Natural killer cell (primary cell): ENCODE measurements around the gene MAML3. TPM values are rescaled to one million over a fixed set of nuclear protein-coding genes. Genes with fewer than 3 reads are reported as not detected.

ENCODE experiments used
- ATAC-seq, 3 donors: fragments of 150-1000 bp in 2 of 3; fragments of 200-7000 bp in 1 of 3; cut with Tn5 transposase; 1 replicate in 1 of 3; 2 replicates in 2 of 3; pipeline ENCODE4 v1.10.0; 2021; ENCODE audit warnings: mild to moderate bottlenecking in 2 of 3, moderate library complexity in 2 of 3
- DNase-seq, 2 donors: peaks; one replicate each; pipeline versions ENCODE4 v3.0.0 to v3.0.0-alpha.2; 2013 to 2021; ENCODE audit warnings: mixed read lengths in 1 of 2
- H3K27ac ChIP-seq: one replicate; pipeline ENCODE4 v1.5.1; 2013; ENCODE audit warnings: mild to moderate bottlenecking, low read length
- H3K27me3 ChIP-seq: one replicate; pipeline ENCODE4 v1.6.1; 2013; ENCODE audit warnings: low read length; ENCODE audit not compliant: control insufficient read depth, insufficient read depth
- H3K36me3 ChIP-seq: one replicate; pipeline ENCODE4 v1.6.1; 2013; ENCODE audit warnings: low read length; ENCODE audit not compliant: control insufficient read depth, insufficient read depth
- H3K4me1 ChIP-seq: one replicate; pipeline ENCODE4 v1.6.1; 2013; ENCODE audit warnings: low read length; ENCODE audit not compliant: control insufficient read depth, insufficient read depth
- H3K4me3 ChIP-seq: one replicate; pipeline ENCODE4 v1.5.1; 2013; ENCODE audit warnings: low read length
- H3K9me3 ChIP-seq: one replicate; pipeline ENCODE4 v1.6.1; 2013; ENCODE audit warnings: low read length; ENCODE audit not compliant: control insufficient read depth, insufficient read depth
- H3K27ac Mint-ChIP-seq, 2 donors: one replicate each; pipeline ENCODE4 v1.8.0; 2022; ENCODE audit warnings: mild to moderate bottlenecking in 2 of 2, mixed read lengths in 2 of 2, moderate library complexity in 1 of 2
- H3K27me3 Mint-ChIP-seq, 2 donors: one replicate each; pipeline ENCODE4 v1.8.0; 2022; ENCODE audit warnings: low read depth in 2 of 2, mixed read lengths in 2 of 2
- H3K36me3 Mint-ChIP-seq: one replicate; pipeline ENCODE4 v1.8.0; 2022; ENCODE audit warnings: mixed read lengths
- H3K4me1 Mint-ChIP-seq, 2 donors: one replicate each; pipeline ENCODE4 v1.8.0; 2022; ENCODE audit warnings: mixed read lengths in 2 of 2
- H3K4me3 Mint-ChIP-seq: one replicate; pipeline ENCODE4 v1.8.0; 2022; ENCODE audit warnings: mild to moderate bottlenecking, moderate library complexity, mixed read lengths
- H3K9me3 Mint-ChIP-seq, 2 donors: one replicate each; pipeline ENCODE4 v1.8.0; 2022; ENCODE audit warnings: mixed read lengths in 2 of 2
- CTCF ChIP-seq: fragments of 200-600 bp; IDR thresholded peaks from one replicate; pipeline ENCODE4 v1.8.0; 2022; ENCODE audit warnings: antibody characterized with exemption
- WGBS: methylation state at CpG from one replicate; pipeline ENCODE4 v1.1.7; 2013; ENCODE audit warnings: missing lambda C conversion rate; ENCODE audit not compliant: insufficient coverage; 5-methylcytosine and 5-hydroxymethylcytosine counted together
- intact Hi-C: fragments of 100-400 bp; cut with micrococcal nuclease; formaldehyde crosslinking; loops from one replicate; pipeline ENCODE4 v1.14.2; 2022
- total RNA-seq, 4 donors: library from RNA; stranded (reverse); fragments of 120-200 nt in 1 of 4; gene quantifications; one replicate each; pipeline versions ENCODE4 v1.2.3 to v1.2.4, GENCODE V29; 2013 to 2022

MAML3 gene
- total RNA-seq, 3 donors from 2014 or later (not counting 1 experiment from before 2014, with no cell fraction given) = 1.7 to 5.6 (median 2.8) TPM

GRCh38 chr4:140170299-140170698 is 16.3 kb upstream of the MAML3 start:
- Mint-ChIP-seq H3K9me3 (no peaks in the 10 kb centered on the region), H3K27ac (no peak overlapping the region), H3K27me3 (peaks cover 0 to 6% of the 10 kb centered on the region in 2 donors), H3K4me1 (no peaks in the 10 kb centered on the region), H3K4me3 (no peak overlapping the region), H3K36me3 (no peaks in the 10 kb centered on the region)
- Histone ChIP-seq H3K4me3 (no peak overlapping the region), H3K9me3 (no peaks in the 10 kb centered on the region), H3K27ac (no peak overlapping the region), H3K4me1 (no peaks in the 10 kb centered on the region), H3K27me3 (no peaks in the 10 kb centered on the region), H3K36me3 (no peaks in the 10 kb centered on the region)
- TF ChIP-seq CTCF = no peak
- WGBS = 88% methylated on average over 2 of the region's 4 CpGs
- no peak for DNase-seq
- no peak for ATAC-seq
- intact Hi-C loops = no loop called here

- Histone ChIP-seq H3K27me3 (no peaks in the 10 kb centered on the region), H3K27ac (no peak overlapping the region), H3K4me1 (no peaks in the 10 kb centered on the region), H3K36me3 (no peaks in the 10 kb centered on the region), H3K9me3 (no peaks in the 10 kb centered on the region), H3K4me3 (no peak overlapping the region)
- H3K9me3 Mint-ChIP-seq = no peaks in the 10 kb centered on the region
- no peak for TF ChIP-seq CTCF
- no peak for DNase-seq
- no peaks in the 10 kb centered on the region for H3K4me1 Mint-ChIP-seq
- no peak overlapping the region for H3K4me3 Mint-ChIP-seq
- ATAC-seq = no peak
- no peaks in the 10 kb centered on the region for H3K36me3 Mint-ChIP-seq
- H3K27ac Mint-ChIP-seq = no peak overlapping the region
- 93% methylated on average over 5 of the region's 5 CpGs for WGBS
- H3K27me3 Mint-ChIP-seq = peaks cover 0 to 6% of the 10 kb centered on the region in 2 donors
- intact Hi-C loops = no loop called here
Observed at GRCh38 chr4:140168936-140169335, 15.0 kb upstream of the MAML3 start.

GRCh38 chr4:140168474-140168873 is 14.5 kb upstream of the MAML3 start:
- Histone ChIP-seq H3K36me3 (no peaks in the 10 kb centered on the region), H3K4me1 (no peaks in the 10 kb centered on the region), H3K4me3 (no peak overlapping the region), H3K27me3 (no peaks in the 10 kb centered on the region), H3K9me3 (no peaks in the 10 kb centered on the region), H3K27ac (no peak overlapping the region)
- WGBS = 100% methylated on average over 1 of the region's 1 CpG
- Mint-ChIP-seq H3K27ac (no peak overlapping the region), H3K9me3 (no peaks in the 10 kb centered on the region), H3K4me3 (no peak overlapping the region), H3K4me1 (no peaks in the 10 kb centered on the region), H3K27me3 (peaks cover 0 to 10% of the 10 kb centered on the region in 2 donors), H3K36me3 (no peaks in the 10 kb centered on the region)
- intact Hi-C loops = no loop called here
- ATAC-seq = no peak
- TF ChIP-seq CTCF = no peak
- no peak for DNase-seq

GRCh38 chr4:140163029-140163810 is 9.2 kb upstream of the MAML3 start:
- Histone ChIP-seq H3K9me3 (peaks cover 6% of the 10 kb centered on the region), H3K27ac (no peak overlapping the region), H3K4me3 (no peak overlapping the region), H3K36me3 (no peaks in the 10 kb centered on the region), H3K27me3 (no peaks in the 10 kb centered on the region), H3K4me1 (no peaks in the 10 kb centered on the region)
- ATAC-seq = no peak
- Mint-ChIP-seq H3K27me3 (peaks cover 0 to 20% of the 10 kb centered on the region in 2 donors), H3K4me3 (no peak overlapping the region), H3K27ac (no peak overlapping the region), H3K36me3 (peaks cover 7% of the 10 kb centered on the region), H3K9me3 (no peaks in the 10 kb centered on the region), H3K4me1 (no peaks in the 10 kb centered on the region)
- TF ChIP-seq CTCF = no peak
- DNase-seq = no peak
- 62% methylated on average over 8 of the region's 8 CpGs for WGBS
- intact Hi-C loops = no loop called here
